Neuron (in vitro differentiated cells): Measurements from ENCODE around the gene RHOXF1.
"Not testable (repeated sequence)": the region's sequence is repeated elsewhere in the genome, so short reads cannot be mapped to it uniquely, and the experiment has no call there.

Source experiments
- H2AFZ ChIP-seq: one replicate; pipeline ENCODE4 v1.6.1; 2013; ENCODE audit warnings: low read depth, mild to moderate bottlenecking, inconsistent platforms, low read length, moderate library complexity
- H3K27me3 ChIP-seq: one replicate; pipeline ENCODE4 v1.6.1; 2013; ENCODE audit warnings: low read length; ENCODE audit not compliant: insufficient read depth
- H3K36me3 ChIP-seq: one replicate; pipeline ENCODE4 v1.6.1; 2013; ENCODE audit warnings: low read length; ENCODE audit not compliant: insufficient read depth
- H3K4me1 ChIP-seq: one replicate; pipeline ENCODE4 v1.6.1; 2013; ENCODE audit warnings: low read length; ENCODE audit not compliant: insufficient read depth
- H3K4me3 ChIP-seq: 2 replicates; pipeline ENCODE4 v1.5.1; 2013; ENCODE audit warnings: mild to moderate bottlenecking, low read length, moderate library complexity
- H3K9me3 ChIP-seq: one replicate; pipeline ENCODE4 v1.6.1; 2013; ENCODE audit warnings: low read length

RHOXF1 gene

DNA sequence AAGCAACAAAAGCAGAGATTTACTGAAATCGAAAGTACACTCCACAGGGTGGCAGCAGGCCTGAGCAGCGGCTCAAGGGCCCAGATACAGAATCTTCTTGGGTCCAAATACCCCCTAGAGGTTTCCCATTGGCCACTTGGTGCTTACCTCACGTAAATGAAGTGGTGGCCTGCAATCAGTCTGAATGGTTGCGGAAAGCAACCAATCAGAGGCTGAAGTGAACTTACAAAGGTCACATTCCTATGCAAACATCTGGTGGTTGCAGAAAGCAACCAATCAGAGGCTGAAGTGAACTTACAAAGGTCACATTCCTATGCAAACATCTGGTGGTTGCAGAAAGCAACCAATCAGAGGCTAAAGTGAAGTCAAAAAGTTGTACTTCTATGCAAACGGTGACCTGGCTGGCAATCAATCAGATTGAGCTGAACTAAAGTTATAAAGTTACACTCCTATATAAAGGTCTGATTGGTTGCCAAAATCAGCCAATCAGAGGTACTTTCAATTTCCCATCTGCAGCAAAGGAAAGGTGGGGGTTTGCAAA, 12.7 kb upstream of the RHOXF1 start:
- not testable (repeated sequence) for H2AFZ ChIP-seq, H3K9me3 ChIP-seq, H3K4me3 ChIP-seq, H3K36me3 ChIP-seq, H3K27me3 ChIP-seq, H3K4me1 ChIP-seq

DNA sequence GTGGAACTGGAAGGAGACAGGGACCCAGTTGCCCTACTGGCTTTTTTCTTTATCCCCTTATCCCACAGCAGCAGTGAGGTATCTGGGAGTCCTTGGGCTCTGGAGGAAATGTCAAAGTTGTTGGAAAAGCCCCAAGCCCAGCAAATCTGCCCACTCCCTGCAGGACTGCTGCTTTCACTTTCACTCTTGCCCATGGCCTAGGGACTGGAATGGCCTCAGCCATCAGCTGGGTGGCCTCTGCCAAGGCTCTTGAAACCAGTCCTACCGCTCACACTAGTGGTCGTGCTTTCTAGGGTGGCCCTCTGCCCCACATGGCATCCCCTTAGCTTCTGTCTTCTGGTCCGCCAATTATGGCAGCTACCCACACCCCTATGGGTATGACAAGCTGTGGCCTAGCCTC, 9.7 kb upstream of the RHOXF1 start:
- Histone ChIP-seq H3K27me3 (no peaks in the 10 kb centered on the region), H3K9me3 (no peaks in the 10 kb centered on the region), H3K36me3 (no peaks in the 10 kb centered on the region), H3K4me3 (no peak overlapping the region), H2AFZ (no peak overlapping the region), H3K4me1 (no peaks in the 10 kb centered on the region)

DNA sequence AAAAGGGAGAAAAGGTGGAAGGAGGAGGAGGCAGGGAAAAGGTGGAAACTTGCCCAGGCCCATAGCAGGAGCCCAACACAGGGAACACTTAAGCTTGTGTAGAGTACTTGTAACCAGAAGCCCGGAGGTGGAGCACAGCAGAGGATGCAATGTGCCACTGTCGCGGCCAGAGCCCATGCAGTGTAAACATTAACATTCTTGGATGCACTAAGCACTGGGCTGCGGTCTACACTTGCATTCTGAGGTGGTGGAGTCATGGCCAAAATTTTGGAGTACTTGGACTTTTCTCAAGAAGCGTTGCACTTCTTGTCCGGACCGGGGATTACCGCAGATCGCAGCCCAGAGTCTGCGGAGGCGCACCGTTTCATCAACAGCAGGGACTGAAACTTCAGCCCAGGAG, 4.5 kb upstream of the RHOXF1 start:
- no peaks in the 10 kb centered on the region for H3K4me1 ChIP-seq
- H3K27me3 ChIP-seq, result peaks cover 7% of the 10 kb centered on the region
- no peak overlapping the region for H2AFZ ChIP-seq
- no peaks in the 10 kb centered on the region for H3K36me3 ChIP-seq
- H3K4me3 ChIP-seq, result no peak overlapping the region
- H3K9me3 ChIP-seq, result peaks cover 2% of the 10 kb centered on the region

DNA sequence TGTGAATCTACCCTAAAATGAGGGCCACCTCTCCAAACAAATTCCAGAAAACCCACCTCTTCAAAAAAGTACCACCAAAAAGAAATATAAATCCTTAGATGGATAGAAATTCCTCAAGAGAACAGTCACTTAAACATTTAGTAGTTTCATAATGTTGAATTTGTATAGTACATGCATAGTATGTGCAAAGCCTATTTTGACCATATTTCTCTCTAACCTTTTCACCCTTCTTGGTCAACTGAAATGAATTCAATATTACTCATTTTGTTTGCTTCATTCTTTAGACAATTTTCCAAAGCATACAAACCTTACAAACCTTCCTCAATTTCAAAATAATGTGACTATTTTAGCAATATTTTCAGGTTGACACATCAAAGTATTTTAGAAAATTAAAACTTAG, 4.1 kb downstream of the RHOXF1 start:
- H3K9me3 ChIP-seq, result peaks cover 3% of the 10 kb centered on the region
- no peaks in the 10 kb centered on the region for H3K36me3 ChIP-seq
- no peak overlapping the region for H2AFZ ChIP-seq
- H3K27me3 ChIP-seq, result peaks cover 4% of the 10 kb centered on the region
- H3K4me3 ChIP-seq, result no peak overlapping the region
- H3K4me1 ChIP-seq, result no peaks in the 10 kb centered on the region

DNA sequence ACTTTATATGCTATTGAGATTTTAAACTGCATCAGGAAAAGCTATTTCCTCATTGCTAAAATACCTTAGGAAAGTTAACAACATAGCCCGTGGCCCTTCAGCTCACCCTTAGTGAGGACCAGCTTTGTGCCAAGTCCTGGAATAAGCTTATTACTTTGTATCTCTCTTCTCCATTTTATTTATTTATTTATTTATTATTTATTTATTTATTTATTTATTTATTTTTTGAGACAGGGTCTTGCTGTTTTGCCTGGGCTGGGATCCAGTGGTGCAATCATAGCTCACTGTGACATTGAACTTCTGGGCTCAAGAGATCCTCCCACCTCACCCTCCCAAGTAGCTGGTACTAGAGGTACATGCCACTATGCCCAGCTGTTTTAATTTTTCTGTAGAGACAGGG, 6.3 kb downstream of the RHOXF1 start:
- Histone ChIP-seq H2AFZ (no peak overlapping the region), H3K4me3 (no peak overlapping the region), H3K4me1 (no peaks in the 10 kb centered on the region), H3K36me3 (no peaks in the 10 kb centered on the region), H3K9me3 (no peaks in the 10 kb centered on the region), H3K27me3 (peaks cover 4% of the 10 kb centered on the region)

DNA sequence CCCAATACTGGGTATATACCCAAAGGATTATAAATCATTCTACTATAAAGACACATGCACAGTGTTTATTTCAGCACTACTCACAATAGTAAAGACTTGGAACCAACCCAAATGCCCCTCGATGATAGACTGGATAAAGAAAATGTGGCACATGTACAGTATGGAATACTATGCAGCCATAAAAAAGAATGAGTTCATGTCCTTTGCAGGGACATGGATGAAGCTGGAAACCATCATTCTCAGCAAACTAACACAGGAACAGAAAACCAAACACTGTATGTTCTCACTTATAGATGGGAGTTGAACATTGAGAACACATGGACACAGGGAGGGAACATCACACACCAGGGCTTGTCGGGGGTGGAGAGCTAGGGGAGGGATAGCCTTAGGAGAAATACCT, 11.0 kb downstream of the RHOXF1 start:
- not testable (repeated sequence) for H3K27me3 ChIP-seq, H3K9me3 ChIP-seq, H2AFZ ChIP-seq, H3K36me3 ChIP-seq, H3K4me3 ChIP-seq, H3K4me1 ChIP-seq

DNA sequence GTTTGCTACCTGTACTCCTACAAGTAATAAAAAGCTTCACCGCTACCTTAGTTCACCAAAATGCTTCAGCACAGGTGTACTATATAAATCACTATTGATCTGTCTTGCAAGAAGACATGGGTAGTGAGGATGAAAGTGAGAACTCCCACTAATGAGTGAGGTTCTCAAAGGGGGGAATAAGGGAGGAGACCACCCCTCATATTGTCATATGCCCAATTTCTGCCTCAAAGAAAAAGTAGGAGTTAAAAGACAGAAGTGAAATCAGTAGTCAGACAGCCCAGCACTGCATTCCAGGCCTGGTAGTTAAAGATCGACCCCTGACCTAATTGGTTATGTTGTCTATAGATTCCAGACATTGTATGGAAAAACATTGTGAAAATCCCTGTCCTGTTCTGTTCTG, 14.7 kb downstream of the RHOXF1 start:
- not testable (repeated sequence) for H3K4me1 ChIP-seq, H3K27me3 ChIP-seq, H3K4me3 ChIP-seq, H2AFZ ChIP-seq, H3K36me3 ChIP-seq, H3K9me3 ChIP-seq

DNA sequence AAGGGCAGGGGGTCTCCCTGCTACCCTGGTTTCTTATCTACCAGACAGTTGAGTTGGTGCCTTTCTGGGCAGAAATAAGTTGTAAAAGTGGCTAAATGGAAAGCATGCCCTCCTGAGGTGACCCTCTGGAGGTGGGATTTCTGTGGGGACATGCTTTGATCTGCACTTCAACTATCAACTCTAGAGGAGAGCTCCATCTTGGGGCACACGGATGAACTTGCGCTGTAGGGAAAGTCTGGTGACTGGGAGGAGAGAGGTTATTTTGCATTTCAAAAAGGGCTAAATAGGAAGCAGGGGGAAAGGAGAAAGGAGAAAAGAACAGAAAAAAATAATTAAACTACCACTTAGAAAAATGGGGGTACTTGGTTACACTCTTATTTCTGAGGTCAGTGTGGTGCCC, 25.5 kb downstream of the RHOXF1 start:
- Histone ChIP-seq H3K36me3 (no peaks in the 10 kb centered on the region), H3K4me3 (no peak overlapping the region)

DNA sequence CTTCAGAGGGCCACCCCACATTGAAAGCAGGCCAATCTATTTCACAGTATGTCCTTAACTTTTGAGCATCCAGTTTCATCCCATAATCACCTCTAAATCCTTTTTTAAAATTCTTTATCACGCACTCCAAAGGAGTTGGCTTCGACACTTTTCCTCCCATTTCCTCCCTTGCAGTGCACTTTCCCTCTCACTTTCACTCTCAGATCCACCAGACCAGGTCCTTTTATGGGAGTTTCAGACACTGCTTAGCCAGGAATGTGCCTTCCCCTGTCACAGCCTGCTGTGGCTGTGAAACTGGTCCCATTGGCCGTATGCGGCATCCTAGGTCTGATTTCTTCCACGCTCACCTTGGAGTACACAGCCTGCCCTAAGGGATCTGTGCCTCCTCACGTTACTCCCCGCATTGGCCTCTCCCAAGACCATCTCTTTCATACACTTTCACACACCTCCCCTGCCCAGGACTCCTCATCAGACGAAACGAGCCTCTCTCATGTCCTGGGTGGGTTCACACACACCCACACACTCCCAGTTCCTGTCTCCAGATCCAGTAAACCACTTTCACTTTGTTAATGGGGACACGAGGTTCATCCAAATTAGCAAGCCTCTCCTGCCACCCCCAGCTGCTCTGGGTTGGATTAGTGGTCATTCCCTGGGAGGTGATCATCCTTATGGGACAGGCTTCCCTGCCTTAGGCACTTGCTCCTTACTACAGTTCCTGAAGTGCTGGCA, 28.3 kb downstream of the RHOXF1 start:
- no peak overlapping the region for H3K4me3 ChIP-seq
- H2AFZ ChIP-seq, result no peak overlapping the region
- H3K9me3 ChIP-seq, result no peaks in the 10 kb centered on the region
- H3K4me1 ChIP-seq, result no peaks in the 10 kb centered on the region
- H3K36me3 ChIP-seq, result no peaks in the 10 kb centered on the region
- peaks cover 5% of the 10 kb centered on the region for H3K27me3 ChIP-seq

More for the DNA sequence above, 25.5 kb downstream of the RHOXF1 start:
- Histone ChIP-seq H3K9me3 (peaks cover 3% of the 10 kb centered on the region), H3K27me3 (peaks cover 5% of the 10 kb centered on the region), H2AFZ (no peak overlapping the region), H3K4me1 (no peaks in the 10 kb centered on the region)

DNA sequence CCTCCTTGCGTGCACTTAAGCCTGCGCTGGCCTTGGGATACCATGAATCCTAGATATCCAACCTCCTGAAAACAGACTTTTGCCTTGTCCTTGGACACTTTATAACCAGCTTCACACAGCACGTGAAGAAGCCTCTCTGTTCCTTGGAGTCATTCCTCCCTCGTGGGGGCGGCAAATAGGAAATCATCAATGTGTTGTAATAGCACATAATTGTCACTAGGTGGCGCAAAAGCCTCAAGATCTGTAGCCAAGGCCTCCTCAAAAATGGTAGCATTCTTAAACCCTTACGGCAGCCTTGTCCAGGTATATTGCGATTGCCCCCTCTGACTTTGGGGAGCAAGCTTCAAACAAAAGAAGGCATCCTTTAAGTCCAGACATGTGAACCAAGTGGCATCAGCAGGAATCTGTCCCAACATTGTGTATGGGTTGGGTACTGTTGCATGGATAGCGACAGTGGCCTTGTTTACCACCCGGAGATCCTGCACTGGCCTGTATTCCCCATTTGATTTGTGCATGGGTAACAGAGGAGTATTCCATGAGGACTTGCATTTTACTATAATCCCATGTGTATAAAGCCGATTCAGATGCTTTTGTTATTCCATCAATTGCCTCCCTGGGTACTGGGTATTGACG, 30.0 kb downstream of the RHOXF1 start:
- not testable (repeated sequence) for H3K4me3 ChIP-seq, H3K4me1 ChIP-seq, H2AFZ ChIP-seq, H3K27me3 ChIP-seq, H3K9me3 ChIP-seq, H3K36me3 ChIP-seq

DNA sequence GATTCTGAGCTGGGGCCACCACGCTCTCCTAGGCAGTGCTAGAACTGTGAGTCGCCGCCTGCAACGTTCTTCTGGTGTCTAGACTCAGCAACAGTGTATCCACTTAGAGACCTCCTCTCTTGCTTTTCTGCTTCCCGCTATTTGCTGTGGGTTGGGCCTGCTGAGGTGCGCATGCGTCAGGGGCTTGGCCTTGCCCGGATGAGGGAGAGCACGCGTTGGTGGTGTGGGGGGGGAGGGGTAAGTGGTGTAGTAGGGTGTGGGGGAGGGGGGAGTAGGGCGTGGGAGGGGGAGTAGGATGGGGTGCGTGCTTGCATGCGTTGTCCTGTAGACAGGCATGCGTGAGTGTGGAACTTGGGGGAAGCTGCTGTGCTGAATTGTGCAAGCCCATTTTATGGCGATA, 38.1 kb downstream of the RHOXF1 start, which contains the start of gene RHOXF2B:
Gene RHOXF2B (minus strand): TSS at position 101 of the 400 bp plus-strand sequence. CDS start 138 bp downstream, outside the sequence.
- H3K9me3 ChIP-seq, H3K36me3 ChIP-seq, H3K4me1 ChIP-seq, H2AFZ ChIP-seq, H3K4me3 ChIP-seq, H3K27me3 ChIP-seq: not testable (repeated sequence)

DNA sequence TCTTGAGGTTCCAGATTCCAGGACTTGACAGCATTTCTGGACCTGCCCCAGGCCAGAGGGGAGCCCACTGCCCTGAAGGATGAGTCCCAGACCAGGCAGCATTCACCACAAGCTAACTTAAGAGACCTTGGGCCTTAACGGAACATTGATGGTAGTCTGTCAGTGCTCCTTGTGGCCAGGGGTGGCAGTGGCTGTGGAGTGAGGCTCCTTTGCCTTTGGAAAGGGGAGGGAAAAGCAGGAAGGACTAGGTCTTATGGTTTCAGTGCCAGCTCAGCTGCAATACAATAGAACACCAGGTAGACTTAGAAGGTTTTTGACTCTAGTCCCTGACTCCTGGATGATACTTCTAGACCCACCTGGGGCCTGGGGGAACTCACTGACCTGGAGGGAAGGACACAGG, 49.5 kb downstream of the RHOXF1 start:
- H3K4me3 ChIP-seq, H3K4me1 ChIP-seq, H3K36me3 ChIP-seq, H3K27me3 ChIP-seq, H3K9me3 ChIP-seq, H2AFZ ChIP-seq: not testable (repeated sequence)
